ENCODE data around the gene TMCC2. TPM values are rescaled to one million over a fixed set of nuclear protein-coding genes. Genes with fewer than 3 reads are reported as not detected.

TMCC2 gene
- polyA plus RNA-seq, 3 donors, result 0.16 to 0.27 TPM; not detected in 1

DNA sequence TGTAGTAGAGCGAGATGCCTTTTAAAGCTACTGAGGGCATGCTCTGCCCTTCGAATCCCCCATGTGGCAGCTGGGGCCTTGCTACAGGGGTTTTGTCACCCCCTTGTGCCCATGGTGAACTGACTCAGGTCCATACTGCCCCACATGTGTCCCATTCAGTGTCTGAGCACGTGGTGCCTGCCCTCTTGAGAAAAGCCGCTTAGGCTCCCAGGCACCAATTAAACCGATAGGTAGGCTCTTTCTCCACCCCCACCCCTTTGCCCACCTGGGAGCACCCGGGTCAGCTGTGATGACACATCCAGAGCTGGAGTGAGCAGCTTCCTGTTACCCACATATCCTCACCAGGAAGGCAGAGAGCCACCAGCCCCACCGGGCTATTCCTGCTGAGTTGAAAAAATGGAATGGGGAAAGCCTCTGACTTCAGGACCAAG is 30.5 kb downstream of the TMCC2 start:
- intact Hi-C loops (cut with micrococcal nuclease), result loop anchor here (5.0 to 10.0 kb wide), 3 partner anchors 133 to 271 kb away; partner anchors contain the start of gene RBBP5 (in 2 of the 2)
- peaks cover 36% of the 10 kb centered on the region for H3K4me1 Mint-ChIP-seq
- no peaks in the 10 kb centered on the region for H3K36me3 Mint-ChIP-seq
- Histone ChIP-seq H3K36me3 (replicated peaks in 1 of 2; ENCODE audit: control insufficient read depth in 1 of 2, insufficient read depth in 2 of 2, low read length in 2 of 2) (no peaks in the 10 kb centered on the region), H3K79me2 (ENCODE audit: insufficient read depth, low read length) (no peaks in the 10 kb centered on the region), H3K27ac (ENCODE audit: low read depth in 1 of 2, low read length in 2 of 2) (no peak overlapping the region), H3K4me3 (replicated peaks in 1 of 3; ENCODE audit: low read depth in 2 of 3, low read length in 3 of 3) (no peak overlapping the region), H2AFZ (ENCODE audit: insufficient read depth, low read depth, low read length, poor library complexity, severe bottlenecking) (peak overlapping the region; percentile 5), H3K4me2 (replicated peaks; ENCODE audit: extremely low read depth, low read length, poor library complexity, severe bottlenecking) (no peak overlapping the region), H3K9ac (ENCODE audit: insufficient read depth, low read length, poor library complexity, severe bottlenecking) (no peak overlapping the region), H4K20me1 (ENCODE audit: insufficient read depth, low read length) (no peaks in the 10 kb centered on the region), H3K4me1 (ENCODE audit: control insufficient read depth in 1 of 2, insufficient read depth in 2 of 2, low read length in 2 of 2) (peaks cover 28 to 38% of the 10 kb centered on the region in 2 donors), H3K27me3 (ENCODE audit: control insufficient read depth in 2 of 2, insufficient read depth in 2 of 2, low read length in 2 of 2) (peaks cover 0 to 3% of the 10 kb centered on the region in 2 donors), H3K9me3 (replicated peaks in 1 of 2; ENCODE audit: control insufficient read depth in 1 of 2, insufficient read depth in 1 of 2, low read length in 2 of 2) (no peaks in the 10 kb centered on the region)
- H3K4me3 Mint-ChIP-seq, result no peak overlapping the region
- TF ChIP-seq CTCF (IDR thresholded peaks at IDR 0.05), result no peak
- H3K27ac Mint-ChIP-seq, result no peak overlapping the region
- no peaks in the 10 kb centered on the region for H3K9me3 Mint-ChIP-seq
- WGBS (ENCODE audit: insufficient coverage), result 90% methylated on average over 5 of the region's 7 CpGs
- no peak for DNase-seq
- H3K27me3 Mint-ChIP-seq (ENCODE audit: low read depth in 3 of 3), result peaks cover 12 to 22% (median 14%) of the 10 kb centered on the region in 3 donors

DNA sequence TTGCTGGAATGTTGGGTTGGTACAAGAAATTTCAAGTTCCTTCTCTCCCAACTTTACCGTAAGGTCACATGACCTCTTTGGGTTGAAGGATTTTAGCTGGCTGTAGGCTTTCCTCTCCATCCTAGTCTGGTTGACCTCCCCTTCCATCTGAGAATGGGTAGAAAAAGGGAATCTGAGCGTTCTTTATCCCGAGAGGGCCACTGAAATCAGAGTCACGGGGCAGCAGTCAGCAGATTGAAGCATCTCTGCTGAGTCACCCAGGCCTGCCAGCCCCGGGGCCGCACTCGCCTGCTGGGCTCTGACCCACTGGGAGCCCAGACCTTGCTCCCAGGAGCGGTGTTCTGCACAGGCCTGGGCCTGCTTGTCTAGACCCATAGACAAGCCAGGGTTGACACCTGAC is 31.0 kb downstream of the TMCC2 start:
- Histone ChIP-seq H3K9ac (ENCODE audit: insufficient read depth, low read length, poor library complexity, severe bottlenecking) (no peak overlapping the region), H3K36me3 (replicated peaks in 1 of 2; ENCODE audit: control insufficient read depth in 1 of 2, insufficient read depth in 2 of 2, low read length in 2 of 2) (no peaks in the 10 kb centered on the region), H4K20me1 (ENCODE audit: insufficient read depth, low read length) (no peaks in the 10 kb centered on the region), H3K27me3 (ENCODE audit: control insufficient read depth in 2 of 2, insufficient read depth in 2 of 2, low read length in 2 of 2) (peaks cover 0 to 3% of the 10 kb centered on the region in 2 donors), H3K4me2 (replicated peaks; ENCODE audit: extremely low read depth, low read length, poor library complexity, severe bottlenecking) (no peak overlapping the region), H3K4me1 (ENCODE audit: control insufficient read depth in 1 of 2, insufficient read depth in 2 of 2, low read length in 2 of 2) (peaks cover 28 to 39% of the 10 kb centered on the region in 2 donors), H3K4me3 (replicated peaks in 1 of 3; ENCODE audit: low read depth in 2 of 3, low read length in 3 of 3) (no peak overlapping the region), H2AFZ (ENCODE audit: insufficient read depth, low read depth, low read length, poor library complexity, severe bottlenecking) (peak overlapping the region; percentile 5), H3K79me2 (ENCODE audit: insufficient read depth, low read length) (no peaks in the 10 kb centered on the region), H3K27ac (ENCODE audit: low read depth in 1 of 2, low read length in 2 of 2) (no peak overlapping the region), H3K9me3 (replicated peaks in 1 of 2; ENCODE audit: control insufficient read depth in 1 of 2, insufficient read depth in 1 of 2, low read length in 2 of 2) (no peaks in the 10 kb centered on the region)
- intact Hi-C loops (cut with micrococcal nuclease), result loop anchor here (5.0 to 10.0 kb wide), 3 partner anchors 134 to 271 kb away; partner anchors contain the start of gene RBBP5 (in 2 of the 2)
- 65% methylated on average over 6 of the region's 8 CpGs for WGBS (ENCODE audit: insufficient coverage)
- H3K4me1 Mint-ChIP-seq, result peaks cover 37% of the 10 kb centered on the region
- H3K27ac Mint-ChIP-seq, result peak overlapping the region in 1 of 7 donors; percentile 15
- no peaks in the 10 kb centered on the region for H3K36me3 Mint-ChIP-seq
- H3K9me3 Mint-ChIP-seq, result no peaks in the 10 kb centered on the region
- H3K27me3 Mint-ChIP-seq (ENCODE audit: low read depth in 3 of 3), result peaks cover 12 to 26% (median 16%) of the 10 kb centered on the region in 3 donors
- no peak for TF ChIP-seq CTCF (IDR thresholded peaks at IDR 0.05)
- H3K4me3 Mint-ChIP-seq, result no peak overlapping the region
- DNase-seq, result peak in 1 of 3 donors; percentile 47
